PC-9 (cell line): ENCODE results near the gene FCMR. TPM values are rescaled to one million over a fixed set of nuclear protein-coding genes. Genes with fewer than 3 reads are reported as not detected.

Source experiments
- BruUV-seq: library from RNA; stranded (reverse); fragments of 400-500 nt; replicated peaks from 2 replicates; lab custom pipeline; 2021; lab: Mats Ljungman, UMichigan
- CTCF ChIA-PET: fragments of 300-600 bp; sonication (Branson Sonifier 250); formaldehyde crosslinking; loops from one replicate; lab custom pipeline; 2022; ENCODE audit warnings: antibody characterized with exemption; lab: Charles Lee
- POLR2A ChIA-PET: fragments of 300-600 bp; sonication (Branson Sonifier 250); formaldehyde crosslinking; loops from one replicate; lab custom pipeline; 2022; ENCODE audit warnings: antibody characterized with exemption; ENCODE audit not compliant: unreplicated experiment; lab: Charles Lee
- DNase-seq, 2 experiments: peaks; one replicate each; pipeline versions ENCODE4 v3.0.0 to v3.0.0-alpha.2; 2015 to 2022; ENCODE audit warnings: mixed read lengths in 1 of 2
- H2AFZ ChIP-seq: fragments of 200-600 bp; sonication (generic); 2 replicates; pipeline ENCODE4 v1.8.1; 2017; ENCODE audit warnings: antibody characterized with exemption
- H3F3A ChIP-seq: fragments of 200-600 bp; sonication (generic); 2 replicates; pipeline ENCODE4 v1.8.1; 2017; ENCODE audit warnings: antibody characterized with exemption, mild to moderate bottlenecking, low read depth; ENCODE audit not compliant: insufficient read depth
- H3K27ac ChIP-seq: fragments of 200-600 bp; sonication (generic); 2 replicates; pipeline ENCODE4 v1.6.1; 2016; ENCODE audit warnings: mixed run types
- H3K27me3 ChIP-seq: fragments of 200-600 bp; sonication (generic); 2 replicates; pipeline ENCODE4 v1.6.1; 2016; ENCODE audit warnings: low read depth, mixed run types; ENCODE audit not compliant: insufficient read depth
- H3K36me3 ChIP-seq: fragments of 200-600 bp; sonication (generic); 2 replicates; pipeline ENCODE4 v1.6.1; 2016; ENCODE audit warnings: low read depth, mixed run types
- H3K4me1 ChIP-seq: fragments of 200-600 bp; sonication (generic); replicated peaks from 2 replicates; pipeline ENCODE4 v1.6.1; 2016; ENCODE audit warnings: mixed run types; ENCODE audit not compliant: insufficient read depth
- H3K4me2 ChIP-seq: fragments of 200-600 bp; sonication (generic); 2 replicates; pipeline ENCODE4 v1.6.1; 2017; ENCODE audit warnings: mixed run types
- H3K4me3 ChIP-seq: fragments of 200-600 bp; sonication (generic); 2 replicates; pipeline ENCODE4 v1.6.1; 2016; ENCODE audit warnings: mixed run types
- H3K79me2 ChIP-seq: fragments of 200-600 bp; sonication (generic); 2 replicates; pipeline ENCODE4 v1.6.1; 2017; ENCODE audit warnings: low read depth, mixed run types
- H3K9me2 ChIP-seq: fragments of 200-600 bp; sonication (generic); 2 replicates; pipeline ENCODE4 v1.8.1; 2017; ENCODE audit warnings: mild to moderate bottlenecking; ENCODE audit not compliant: insufficient read depth
- H3K9me3 ChIP-seq: fragments of 200-600 bp; sonication (generic); 2 replicates; pipeline ENCODE4 v1.8.1; 2016; ENCODE audit warnings: low read depth; ENCODE audit not compliant: insufficient read depth
- H4K20me1 ChIP-seq: fragments of 200-600 bp; sonication (generic); 2 replicates; pipeline ENCODE4 v1.8.1; 2017; ENCODE audit not compliant: insufficient read depth
- EZH2 ChIP-seq: fragments of 200-600 bp; sonication (generic); IDR thresholded peaks from 2 replicates; pipeline ENCODE4 v1.8.0; 2017; ENCODE audit warnings: antibody characterized with exemption, low read depth
- intact Hi-C: fragments of 100-400 bp; cut with micrococcal nuclease; formaldehyde crosslinking; loops from one replicate; pipeline ENCODE4 v1.10.0; 2022; ENCODE audit not compliant: unreplicated experiment
- total RNA-seq: library from RNA; stranded (reverse); gene quantifications from 2 replicates; pipeline ENCODE4 v1.2.3, GENCODE V29; 2021
- TF ChIP-seq, protein P1 (sequence below): fragments of 200-600 bp; sonication (generic); conservative IDR thresholded peaks from 2 replicates; pipeline ENCODE4 v1.6.1; 2017; ENCODE audit warnings: mixed run types, antibody characterized with exemption, mild to moderate bottlenecking, moderate library complexity

FCMR gene
- total RNA-seq, 1 experiment from 2014 or later: 1.2 TPM

DNA sequence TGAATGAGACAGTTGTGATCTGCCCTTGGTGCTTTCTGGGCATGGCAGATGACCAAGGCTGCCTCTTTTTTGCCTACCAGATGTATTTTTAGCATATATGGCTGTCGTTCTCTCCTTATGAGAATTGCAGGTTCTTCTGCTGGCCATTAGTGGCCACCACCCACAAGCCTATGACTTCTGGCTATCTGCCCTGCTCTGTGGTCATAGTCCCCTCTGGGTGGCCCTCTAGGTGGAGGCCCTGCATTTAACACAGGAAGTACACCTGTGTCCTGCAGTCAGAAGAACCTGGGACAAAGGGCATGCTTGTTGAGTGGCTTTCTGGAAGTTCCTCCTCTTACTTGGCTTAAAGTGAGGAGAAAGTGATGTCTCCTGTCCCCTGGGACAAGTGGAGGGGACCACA is 42.0 kb upstream of the FCMR start:
- DNase-seq: no peak
- BruUV-seq: no TSS peak
- intact Hi-C loops: no loop called here
- Histone ChIP-seq H3K9me2 (no peaks in the 10 kb centered on the region), H3K4me3 (no peak overlapping the region), H4K20me1 (no peaks in the 10 kb centered on the region), H3K79me2 (no peaks in the 10 kb centered on the region), H3K27ac (no peak overlapping the region), H3K9me3 (no peaks in the 10 kb centered on the region), H3K36me3 (no peaks in the 10 kb centered on the region), H3K4me2 (no peak overlapping the region), H3K4me1 (no peaks in the 10 kb centered on the region), H2AFZ (no peak overlapping the region), H3K27me3 (no peaks in the 10 kb centered on the region), H3F3A (no peaks in the 10 kb centered on the region)
- TF ChIP-seq, protein P1, sequence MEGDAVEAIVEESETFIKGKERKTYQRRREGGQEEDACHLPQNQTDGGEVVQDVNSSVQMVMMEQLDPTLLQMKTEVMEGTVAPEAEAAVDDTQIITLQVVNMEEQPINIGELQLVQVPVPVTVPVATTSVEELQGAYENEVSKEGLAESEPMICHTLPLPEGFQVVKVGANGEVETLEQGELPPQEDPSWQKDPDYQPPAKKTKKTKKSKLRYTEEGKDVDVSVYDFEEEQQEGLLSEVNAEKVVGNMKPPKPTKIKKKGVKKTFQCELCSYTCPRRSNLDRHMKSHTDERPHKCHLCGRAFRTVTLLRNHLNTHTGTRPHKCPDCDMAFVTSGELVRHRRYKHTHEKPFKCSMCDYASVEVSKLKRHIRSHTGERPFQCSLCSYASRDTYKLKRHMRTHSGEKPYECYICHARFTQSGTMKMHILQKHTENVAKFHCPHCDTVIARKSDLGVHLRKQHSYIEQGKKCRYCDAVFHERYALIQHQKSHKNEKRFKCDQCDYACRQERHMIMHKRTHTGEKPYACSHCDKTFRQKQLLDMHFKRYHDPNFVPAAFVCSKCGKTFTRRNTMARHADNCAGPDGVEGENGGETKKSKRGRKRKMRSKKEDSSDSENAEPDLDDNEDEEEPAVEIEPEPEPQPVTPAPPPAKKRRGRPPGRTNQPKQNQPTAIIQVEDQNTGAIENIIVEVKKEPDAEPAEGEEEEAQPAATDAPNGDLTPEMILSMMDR: no peak
- no peak for TF ChIP-seq EZH2
- POLR2A ChIA-PET: no interaction called here
- CTCF ChIA-PET: no interaction called here

DNA sequence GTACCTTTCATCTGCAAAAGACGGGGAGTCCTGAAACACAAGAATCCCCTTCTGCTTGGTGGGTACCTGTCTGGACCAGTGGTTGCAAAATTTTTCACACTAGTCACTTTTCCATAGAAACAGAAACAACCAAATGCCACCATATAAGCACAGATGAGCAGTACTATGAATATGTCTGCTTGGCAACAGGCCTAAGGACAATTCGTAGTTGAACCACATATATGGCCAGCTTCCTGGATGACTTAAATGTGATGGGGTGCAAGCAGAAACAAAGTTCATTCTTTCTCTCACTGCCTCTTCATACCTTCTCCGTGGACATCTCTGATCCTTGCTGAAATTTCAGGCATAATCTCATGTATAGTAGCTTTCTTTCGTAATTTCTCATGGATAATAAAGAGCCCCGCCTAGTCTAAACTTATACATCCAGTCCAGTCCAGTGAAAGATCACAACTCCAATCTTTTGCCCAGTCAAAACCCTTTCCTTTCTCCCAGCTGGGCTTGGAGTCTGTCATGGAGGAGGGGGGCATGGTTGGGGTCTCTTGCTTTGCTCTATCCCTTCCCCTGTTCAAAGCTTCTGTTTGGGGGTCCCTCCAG is 41.5 kb upstream of the FCMR start:
- no peak overlapping the region for H3K27ac ChIP-seq
- TF ChIP-seq, protein P1: no peak
- no peak for TF ChIP-seq EZH2
- no peak overlapping the region for H2AFZ ChIP-seq
- H3K9me3 ChIP-seq: no peaks in the 10 kb centered on the region
- H3K9me2 ChIP-seq: no peaks in the 10 kb centered on the region
- no peak for DNase-seq
- H3K4me3 ChIP-seq: no peak overlapping the region
- ChIA-PET CTCF (no interaction called here), POLR2A (interaction anchor here (0.7 kb wide), 1 partner anchor 51 kb away, joined by 4 read pairs; no protein-coding TSS in a partner anchor)
- BruUV-seq: no TSS peak
- no peaks in the 10 kb centered on the region for H3F3A ChIP-seq
- no peaks in the 10 kb centered on the region for H3K36me3 ChIP-seq
- no peaks in the 10 kb centered on the region for H3K27me3 ChIP-seq
- no peaks in the 10 kb centered on the region for H4K20me1 ChIP-seq
- H3K4me2 ChIP-seq: no peak overlapping the region
- intact Hi-C loops: no loop called here
- no peaks in the 10 kb centered on the region for H3K4me1 ChIP-seq
- H3K79me2 ChIP-seq: no peaks in the 10 kb centered on the region

DNA sequence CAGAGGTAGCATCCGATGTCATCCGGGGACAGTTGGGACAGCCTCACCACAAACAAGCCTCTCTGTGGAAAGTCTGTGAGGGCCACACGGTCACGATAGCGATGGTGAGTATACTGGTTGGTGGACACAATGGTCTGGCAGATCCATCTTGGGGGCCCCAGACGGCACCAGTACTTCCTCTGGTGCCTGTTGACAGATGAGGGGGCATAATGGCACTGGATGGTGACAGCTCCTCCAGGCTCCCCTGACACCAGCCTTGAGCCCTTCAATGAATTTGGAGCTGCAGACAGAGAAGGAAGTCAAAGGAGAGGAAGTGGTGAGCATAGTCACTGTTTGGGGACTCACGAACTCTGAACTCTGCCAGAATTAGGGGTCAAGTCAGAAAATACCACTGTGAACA is 40.5 kb upstream of the FCMR start:
- Histone ChIP-seq H3K9me2 (no peaks in the 10 kb centered on the region), H3K4me3 (no peak overlapping the region), H3K36me3 (no peaks in the 10 kb centered on the region), H3K9me3 (no peaks in the 10 kb centered on the region), H3K4me2 (no peak overlapping the region), H3K27ac (no peak overlapping the region), H3K4me1 (no peaks in the 10 kb centered on the region), H3K27me3 (no peaks in the 10 kb centered on the region), H3F3A (no peaks in the 10 kb centered on the region), H3K79me2 (no peaks in the 10 kb centered on the region), H4K20me1 (no peaks in the 10 kb centered on the region), H2AFZ (no peak overlapping the region)
- no TSS peak for BruUV-seq
- DNase-seq: no peak
- intact Hi-C loops: no loop called here
- ChIA-PET POLR2A (interaction anchor here (0.7 kb wide), 1 partner anchor 50 kb away, joined by 4 read pairs; no protein-coding TSS in a partner anchor), CTCF (no interaction called here)
- no peak for TF ChIP-seq EZH2
- TF ChIP-seq, protein P1: no peak
